Measurements from ENCODE around the gene SIRPB1.
"Not testable (repeated sequence)": the region's sequence is repeated elsewhere in the genome, so short reads cannot be mapped to it uniquely, and the experiment has no call there.

Gene SIRPB1

DNA sequence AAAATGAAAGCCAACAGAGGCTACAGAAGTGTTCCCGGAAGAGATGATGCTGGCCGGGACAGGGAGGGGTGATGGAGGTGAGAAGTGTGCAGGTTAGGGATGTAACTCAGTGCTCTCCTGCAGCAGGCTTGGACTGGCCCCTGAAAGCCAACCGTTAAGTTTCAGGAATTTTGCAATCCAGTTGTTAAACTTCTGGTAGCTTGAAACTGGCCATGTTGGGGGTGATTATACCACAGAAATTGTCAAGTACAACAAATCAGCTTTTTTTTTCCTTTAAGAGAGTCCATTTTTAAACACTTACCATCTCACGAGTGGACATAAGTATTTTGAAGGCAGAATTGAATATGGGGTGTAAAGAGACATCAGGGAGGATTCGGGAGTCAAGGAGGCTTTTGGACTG lies 8.8 kb upstream of the SIRPB1 start:
- no peak overlapping the region for H3K27ac Mint-ChIP-seq
- peaks cover 49% of the 10 kb centered on the region for H3K4me1 Mint-ChIP-seq (ENCODE audit: low read depth)

DNA sequence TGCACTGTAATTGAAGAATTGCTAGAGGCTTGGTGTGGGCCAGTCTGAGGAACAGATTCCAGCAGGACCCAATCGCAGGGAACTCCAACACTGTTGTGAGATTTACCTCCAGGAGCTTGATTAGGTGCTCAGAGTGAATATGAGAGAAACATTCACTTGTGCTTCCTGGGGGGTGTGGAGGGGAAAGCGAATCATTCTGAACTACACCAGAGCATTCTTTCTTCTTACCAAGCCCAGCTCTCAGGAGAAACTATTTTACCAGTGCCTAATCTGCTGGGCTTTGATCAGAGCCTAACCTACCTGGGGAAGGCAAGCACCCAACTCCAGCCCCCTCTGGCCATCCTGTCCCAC lies 7.4 kb upstream of the SIRPB1 start:
- peaks cover 50% of the 10 kb centered on the region for H3K4me1 Mint-ChIP-seq (ENCODE audit: low read depth)
- no peaks in the 10 kb centered on the region for H3K27me3 Mint-ChIP-seq (ENCODE audit: low read depth)
- H3K36me3 Mint-ChIP-seq (ENCODE audit: low read depth), result peaks cover 48% of the 10 kb centered on the region
- H3K9me3 Mint-ChIP-seq, result no peaks in the 10 kb centered on the region
- no peak overlapping the region for H3K4me3 Mint-ChIP-seq
- no peak overlapping the region for H3K27ac Mint-ChIP-seq

More for the DNA sequence above, 8.8 kb upstream of the SIRPB1 start:
- no peaks in the 10 kb centered on the region for H3K9me3 Mint-ChIP-seq
- H3K4me3 Mint-ChIP-seq, result no peak overlapping the region
- H3K27me3 Mint-ChIP-seq (ENCODE audit: low read depth), result no peaks in the 10 kb centered on the region
- peaks cover 53% of the 10 kb centered on the region for H3K36me3 Mint-ChIP-seq (ENCODE audit: low read depth)

DNA sequence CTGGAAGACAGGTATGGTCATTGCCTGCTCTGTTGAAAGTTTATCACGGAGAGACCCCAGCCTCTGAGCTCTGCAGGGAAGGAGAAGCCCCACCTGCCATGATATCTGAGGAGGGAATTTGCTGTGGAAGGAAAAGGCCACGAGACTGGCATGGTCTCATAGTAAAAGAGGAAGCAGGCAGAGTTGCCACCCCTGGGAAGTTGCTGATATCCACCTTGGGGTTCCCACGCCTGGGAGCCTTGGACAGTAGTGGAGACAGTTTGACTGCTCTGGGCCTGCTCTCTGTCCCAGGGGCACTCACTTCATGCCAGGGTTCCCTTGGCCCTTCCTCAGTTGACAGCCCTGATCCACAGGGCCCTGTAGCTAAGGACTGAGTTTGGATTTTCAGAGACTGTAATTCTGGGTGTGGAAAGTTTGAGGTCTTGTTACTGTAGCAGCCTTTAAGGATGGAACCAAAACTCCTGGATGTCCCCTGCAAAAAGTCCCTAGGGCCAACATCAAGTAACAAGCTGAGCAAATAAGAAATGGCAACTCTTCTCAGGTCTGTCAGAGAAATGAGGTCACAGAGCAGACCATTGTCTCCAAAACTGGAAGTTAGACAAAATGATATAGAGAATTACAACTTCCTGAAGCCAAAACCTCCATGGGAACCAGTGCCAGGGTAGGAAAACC lies 6.9 kb upstream of the SIRPB1 start:
- Mint-ChIP-seq H3K4me3 (no peak overlapping the region), H3K27ac (no peak overlapping the region)

DNA sequence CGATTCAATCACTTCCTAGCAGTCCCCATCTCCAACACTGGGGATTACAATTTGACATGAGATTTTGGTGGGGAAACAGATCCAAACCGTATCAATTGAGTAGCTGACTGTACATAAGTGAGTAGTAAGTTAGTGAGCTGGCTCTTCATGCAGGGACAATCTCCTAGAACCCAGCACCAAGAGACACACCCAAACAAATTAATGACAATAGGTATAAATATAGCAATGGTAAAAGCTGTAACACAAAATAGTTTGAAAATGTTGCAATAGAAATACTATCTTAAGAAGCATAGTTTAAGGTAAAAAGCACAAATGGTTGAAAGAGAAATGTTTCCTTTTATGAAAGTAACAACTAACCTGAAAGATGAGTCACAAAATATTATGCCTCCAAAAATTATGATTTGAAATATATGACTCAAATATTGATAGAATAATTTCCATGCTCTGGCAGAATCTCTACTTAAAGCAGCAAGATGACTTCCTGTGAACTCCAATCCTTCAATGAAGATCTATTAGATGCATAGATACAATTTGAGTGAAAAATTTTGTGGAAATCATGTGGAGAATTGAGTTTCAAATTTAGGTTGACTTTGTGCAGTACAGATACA lies 5.4 kb upstream of the SIRPB1 start:
- Mint-ChIP-seq H3K9me3 (no peaks in the 10 kb centered on the region), H3K4me1 (ENCODE audit: low read depth) (peaks cover 56% of the 10 kb centered on the region), H3K27me3 (ENCODE audit: low read depth) (no peaks in the 10 kb centered on the region), H3K4me3 (no peak overlapping the region), H3K36me3 (ENCODE audit: low read depth) (peaks cover 36% of the 10 kb centered on the region), H3K27ac (peak overlapping the region; percentile 23)

More for the DNA sequence above, 6.9 kb upstream of the SIRPB1 start:
- H3K9me3 Mint-ChIP-seq, result no peaks in the 10 kb centered on the region
- no peaks in the 10 kb centered on the region for H3K27me3 Mint-ChIP-seq (ENCODE audit: low read depth)
- peaks cover 48% of the 10 kb centered on the region for H3K4me1 Mint-ChIP-seq (ENCODE audit: low read depth)
- H3K36me3 Mint-ChIP-seq (ENCODE audit: low read depth), result peaks cover 44% of the 10 kb centered on the region

DNA sequence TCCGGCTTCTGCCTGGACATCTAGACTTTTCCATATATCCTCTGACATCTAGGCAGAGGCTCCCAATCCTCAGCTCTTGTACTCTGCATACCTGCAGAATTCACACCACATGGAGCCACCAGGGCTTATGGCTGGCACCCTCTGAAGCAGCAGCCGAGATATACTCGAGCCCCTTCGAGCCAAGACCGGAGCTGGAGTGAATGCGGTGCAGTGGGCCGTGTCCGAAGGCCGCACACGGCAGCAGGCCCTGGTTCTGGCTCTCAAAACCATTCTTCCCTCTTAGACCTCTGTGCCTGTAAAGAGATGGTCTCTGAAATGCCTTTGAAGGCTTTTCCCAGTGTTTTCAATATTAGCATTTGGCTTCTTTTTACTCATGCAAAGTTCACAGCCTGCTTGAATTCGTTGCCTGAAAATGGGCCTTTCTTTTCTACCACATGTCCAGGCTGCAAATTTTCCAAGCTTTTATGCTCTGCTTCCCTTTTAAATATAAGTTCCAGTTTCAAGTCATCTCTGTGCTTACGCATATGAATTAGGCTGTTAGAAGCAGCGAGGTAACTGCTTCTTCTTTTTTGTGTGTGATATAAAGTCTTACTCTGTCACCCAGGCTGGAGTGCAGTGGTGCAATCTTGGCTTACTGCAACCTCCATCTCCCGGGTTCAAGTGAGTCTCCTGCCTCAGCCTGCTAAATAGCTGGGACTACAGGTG lies 3.8 kb upstream of the SIRPB1 start:
- H3K4me3 Mint-ChIP-seq, result no peak overlapping the region
- no peak overlapping the region for H3K27ac Mint-ChIP-seq
- H3K4me1 Mint-ChIP-seq (ENCODE audit: low read depth), result peaks cover 68% of the 10 kb centered on the region
- H3K36me3 Mint-ChIP-seq (ENCODE audit: low read depth), result peaks cover 33% of the 10 kb centered on the region
- peaks cover 5% of the 10 kb centered on the region for H3K9me3 Mint-ChIP-seq
- no peaks in the 10 kb centered on the region for H3K27me3 Mint-ChIP-seq (ENCODE audit: low read depth)

DNA sequence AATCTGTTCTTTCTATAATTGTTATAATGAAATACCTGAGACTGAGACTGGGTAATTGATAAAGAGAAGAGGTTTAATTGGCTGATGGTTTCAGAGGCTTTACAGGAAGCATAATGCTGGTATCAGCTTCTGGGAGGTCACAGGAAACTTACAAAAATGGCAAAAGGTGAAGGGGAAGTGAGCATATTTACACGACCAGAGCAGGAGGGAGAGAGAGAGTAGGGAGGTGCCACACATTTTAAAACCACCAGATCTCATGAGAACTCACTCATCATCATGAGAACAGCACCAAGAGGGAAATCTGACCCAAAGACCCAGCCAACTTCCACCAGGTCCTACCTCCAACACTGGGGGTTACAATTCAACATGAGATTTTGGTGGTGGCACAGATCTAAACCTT lies 2.6 kb upstream of the SIRPB1 start:
- H3K27ac Mint-ChIP-seq, result peak overlapping the region; percentile 28
- H3K4me1 Mint-ChIP-seq (ENCODE audit: low read depth), result peaks cover 65% of the 10 kb centered on the region
- H3K9me3 Mint-ChIP-seq, result peaks cover 10% of the 10 kb centered on the region
- H3K4me3 Mint-ChIP-seq, result peak overlapping the region; percentile 6
- H3K27me3 Mint-ChIP-seq (ENCODE audit: low read depth), result no peaks in the 10 kb centered on the region
- H3K36me3 Mint-ChIP-seq (ENCODE audit: low read depth), result peaks cover 26% of the 10 kb centered on the region

DNA sequence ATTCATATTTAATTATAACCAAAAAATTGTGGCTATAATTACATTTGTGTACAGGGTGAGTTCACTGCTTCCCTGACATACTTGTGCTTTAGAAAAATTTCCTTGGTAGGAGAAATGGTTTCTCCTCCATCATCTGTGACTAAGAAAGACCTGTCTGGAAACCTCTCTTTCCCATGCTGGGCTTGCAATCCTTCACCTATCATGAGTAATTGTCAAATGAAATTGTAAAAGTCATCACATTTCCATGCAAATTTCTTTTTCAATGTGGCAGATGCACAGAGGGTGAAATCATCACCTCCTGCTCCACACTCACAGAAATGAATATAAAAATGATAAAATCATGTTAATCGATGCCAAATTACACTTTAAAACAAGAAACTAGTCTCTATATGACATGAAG lies 1.5 kb upstream of the SIRPB1 start:
- H3K27me3 Mint-ChIP-seq (ENCODE audit: low read depth), result no peaks in the 10 kb centered on the region
- peaks cover 10% of the 10 kb centered on the region for H3K9me3 Mint-ChIP-seq
- H3K4me1 Mint-ChIP-seq (ENCODE audit: low read depth), result peaks cover 60% of the 10 kb centered on the region
- H3K36me3 Mint-ChIP-seq (ENCODE audit: low read depth), result peaks cover 24% of the 10 kb centered on the region
- H3K27ac Mint-ChIP-seq, result no peak overlapping the region
- no peak overlapping the region for H3K4me3 Mint-ChIP-seq

DNA sequence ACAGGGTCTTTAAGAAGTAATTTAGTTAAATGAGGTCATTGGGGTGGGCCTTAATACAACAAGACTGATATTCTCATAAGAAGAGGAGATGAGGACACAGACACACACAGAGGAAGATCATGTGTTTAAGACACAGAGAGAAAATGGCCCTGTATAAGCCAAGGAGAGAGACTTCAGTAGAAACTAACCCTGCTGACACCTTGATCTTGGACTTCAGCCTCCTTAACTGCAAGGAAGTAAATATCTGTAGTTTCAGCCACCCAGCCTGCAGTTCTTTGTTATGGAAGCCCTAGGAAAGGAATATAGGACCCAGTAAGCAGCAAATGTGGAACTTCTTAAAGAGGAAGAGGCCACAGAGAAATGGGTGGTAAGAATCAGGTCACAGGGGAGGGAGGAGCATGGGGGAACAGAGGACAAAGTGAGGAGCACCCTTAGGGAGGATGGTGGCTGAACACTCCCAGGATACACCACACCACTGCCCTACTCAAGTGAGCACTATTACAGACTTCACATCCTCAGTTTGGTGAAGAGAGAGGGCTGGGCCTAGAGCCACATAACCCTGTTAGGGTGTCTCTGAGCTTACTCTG lies 762 bp downstream of the SIRPB1 start:
- H3K27ac Mint-ChIP-seq, result no peak overlapping the region
- H3K27me3 Mint-ChIP-seq (ENCODE audit: low read depth), result no peaks in the 10 kb centered on the region
- H3K4me3 Mint-ChIP-seq, result no peak overlapping the region
- peaks cover 48% of the 10 kb centered on the region for H3K4me1 Mint-ChIP-seq (ENCODE audit: low read depth)
- H3K36me3 Mint-ChIP-seq (ENCODE audit: low read depth), result peaks cover 22% of the 10 kb centered on the region
- peaks cover 15% of the 10 kb centered on the region for H3K9me3 Mint-ChIP-seq

DNA sequence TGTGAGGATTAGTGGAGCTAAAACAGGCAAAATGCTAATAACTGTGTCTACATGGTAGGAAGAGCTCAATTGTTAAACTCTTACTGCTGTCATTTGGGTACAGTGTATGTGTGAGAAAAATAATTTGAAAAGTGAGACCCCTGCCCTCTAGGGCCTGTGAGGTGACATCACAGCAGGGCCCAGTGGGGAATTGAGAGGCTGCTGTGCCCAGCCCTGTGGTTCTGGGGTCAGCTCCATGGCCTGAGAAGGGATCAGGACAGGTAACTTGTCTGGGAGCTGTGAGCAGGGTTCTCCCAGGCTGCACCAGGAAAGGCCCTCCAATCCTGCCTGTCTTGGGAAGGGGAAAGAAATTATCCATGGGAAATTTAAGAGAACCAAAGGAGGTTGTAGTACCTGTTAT lies 1.3 kb downstream of the SIRPB1 start:
- H3K27ac Mint-ChIP-seq, result no peak overlapping the region
- H3K4me3 Mint-ChIP-seq, result no peak overlapping the region
- peaks cover 46% of the 10 kb centered on the region for H3K4me1 Mint-ChIP-seq (ENCODE audit: low read depth)
- peaks cover 22% of the 10 kb centered on the region for H3K36me3 Mint-ChIP-seq (ENCODE audit: low read depth)
- H3K9me3 Mint-ChIP-seq, result peaks cover 15% of the 10 kb centered on the region
- no peaks in the 10 kb centered on the region for H3K27me3 Mint-ChIP-seq (ENCODE audit: low read depth)

DNA sequence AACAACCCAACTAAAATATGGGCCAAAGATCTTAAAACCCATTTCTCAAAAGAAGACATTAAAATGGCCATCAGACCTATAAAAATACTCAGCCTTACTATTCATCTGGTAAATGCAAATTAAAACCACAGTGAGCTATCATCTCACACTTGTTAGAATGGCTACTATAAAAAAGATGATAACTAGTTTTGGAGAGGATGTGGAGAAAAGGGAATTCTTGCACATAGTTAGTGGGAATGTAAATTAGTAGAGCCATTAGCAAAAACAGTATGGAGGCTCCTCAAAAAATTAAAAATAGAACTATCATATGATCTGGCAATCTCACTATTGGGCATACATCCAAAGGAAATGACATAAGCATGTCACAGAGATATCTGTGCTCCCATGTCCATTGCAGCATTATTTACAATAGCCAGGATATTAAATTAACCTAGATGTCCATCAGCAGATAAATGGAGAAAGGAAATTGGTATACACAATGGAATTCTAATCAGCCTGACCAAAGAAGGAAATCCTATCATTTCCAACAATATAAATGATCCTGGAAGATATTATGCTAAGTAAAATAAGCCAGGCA lies 2.9 kb downstream of the SIRPB1 start:
- no peak overlapping the region for H3K27ac Mint-ChIP-seq
- H3K27me3 Mint-ChIP-seq (ENCODE audit: low read depth), result no peaks in the 10 kb centered on the region
- H3K36me3 Mint-ChIP-seq (ENCODE audit: low read depth), result peaks cover 18% of the 10 kb centered on the region
- H3K9me3 Mint-ChIP-seq, result peaks cover 15% of the 10 kb centered on the region
- no peak overlapping the region for H3K4me3 Mint-ChIP-seq
- peaks cover 34% of the 10 kb centered on the region for H3K4me1 Mint-ChIP-seq (ENCODE audit: low read depth)

DNA sequence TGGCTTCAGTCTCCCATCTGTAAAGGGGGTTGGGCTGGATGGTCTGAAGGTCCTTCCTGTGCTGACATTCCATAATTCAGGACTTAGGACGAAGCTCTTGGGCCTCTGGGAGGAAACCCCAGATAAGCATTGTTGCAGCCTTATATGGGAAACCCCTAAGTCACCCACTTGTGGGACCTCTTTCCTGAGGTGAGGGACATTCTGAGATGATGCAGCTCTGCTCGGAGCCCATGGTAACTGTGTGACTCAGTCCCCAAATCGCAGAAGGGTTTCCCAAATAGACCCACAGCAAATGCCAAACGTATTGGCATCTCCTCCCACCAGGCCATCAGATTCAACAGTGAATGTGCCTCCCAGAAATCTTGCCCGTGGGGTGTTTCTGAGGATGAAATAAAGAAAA lies 9.4 kb downstream of the SIRPB1 start:
- H3K27me3 Mint-ChIP-seq (ENCODE audit: low read depth); H3K36me3 Mint-ChIP-seq (ENCODE audit: low read depth); H3K27ac Mint-ChIP-seq; H3K9me3 Mint-ChIP-seq; H3K4me3 Mint-ChIP-seq; H3K4me1 Mint-ChIP-seq (ENCODE audit: low read depth): not testable (repeated sequence)

DNA sequence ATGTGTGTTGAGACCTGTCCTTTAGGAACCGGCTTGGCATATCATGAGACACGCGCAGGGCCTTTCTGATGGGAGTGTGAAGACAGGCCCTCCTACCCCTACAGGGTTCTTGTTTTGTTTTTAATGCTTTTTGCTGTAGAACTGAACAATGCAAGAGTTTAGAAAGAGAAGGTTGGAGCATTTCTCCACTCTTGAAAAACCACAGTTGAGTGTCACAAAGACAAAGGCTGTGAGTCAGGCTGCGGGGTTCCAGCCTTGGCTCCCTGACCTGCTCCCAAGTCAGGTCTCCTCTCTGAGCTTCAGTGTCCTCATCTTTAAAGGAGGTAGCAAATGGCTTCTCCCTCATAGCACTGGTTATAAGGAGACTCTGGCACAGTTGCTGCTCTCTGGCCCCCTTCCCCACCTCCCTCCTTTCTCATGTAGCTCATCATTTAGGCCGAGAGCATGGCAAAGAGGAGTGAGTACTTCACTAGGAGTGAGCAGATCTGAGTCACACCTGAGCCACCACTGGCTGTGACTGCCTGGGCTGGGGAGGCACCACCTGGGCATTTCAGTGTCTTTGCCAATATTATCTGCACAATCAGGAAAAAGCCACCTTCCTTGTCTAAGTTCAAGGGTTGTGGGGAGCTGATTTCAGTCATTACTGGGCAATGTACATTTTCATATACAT lies 11.0 kb downstream of the SIRPB1 start:
- H3K4me1 Mint-ChIP-seq (ENCODE audit: low read depth); H3K27me3 Mint-ChIP-seq (ENCODE audit: low read depth); H3K36me3 Mint-ChIP-seq (ENCODE audit: low read depth); H3K4me3 Mint-ChIP-seq; H3K9me3 Mint-ChIP-seq; H3K27ac Mint-ChIP-seq: not testable (repeated sequence)

DNA sequence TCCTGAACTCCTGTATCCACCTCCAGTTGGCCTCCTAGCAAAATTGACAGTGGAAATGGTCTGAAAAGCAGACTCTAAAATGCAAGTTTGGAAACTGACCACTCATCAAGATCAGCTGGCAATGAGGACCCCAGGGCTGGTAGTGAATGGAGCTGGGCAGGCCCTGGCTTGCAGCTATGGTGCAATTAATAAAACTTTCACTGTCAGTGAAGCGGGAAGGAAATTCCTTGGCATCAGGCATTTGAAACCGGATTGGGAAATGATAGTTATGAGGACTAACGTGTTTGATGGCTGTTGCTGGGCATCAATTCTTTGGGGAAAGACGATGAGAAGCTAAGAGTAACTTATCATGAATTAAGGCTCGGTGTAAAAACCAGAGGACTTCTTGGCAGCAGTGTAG lies 19.1 kb downstream of the SIRPB1 start:
- no peaks in the 10 kb centered on the region for H3K36me3 Mint-ChIP-seq (ENCODE audit: low read depth)

DNA sequence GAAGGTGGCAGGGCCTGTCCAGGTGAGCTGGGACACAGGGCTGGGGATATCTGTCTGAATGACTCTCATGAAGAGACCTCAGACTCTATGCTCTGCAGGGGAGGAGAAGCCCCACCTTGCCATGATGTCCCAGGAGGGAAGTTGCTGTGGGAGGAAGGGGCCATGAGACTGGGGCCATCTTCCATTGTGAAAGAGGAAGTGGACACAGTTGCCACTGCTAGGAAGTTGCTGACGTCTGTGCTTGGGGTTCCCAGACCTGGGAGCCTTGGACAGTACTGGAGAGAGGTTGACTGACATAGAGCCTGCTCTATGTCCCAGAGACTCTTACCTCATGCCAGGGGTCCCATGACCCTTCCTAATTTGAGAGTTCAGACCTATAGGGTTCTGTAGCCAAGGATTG lies 24.5 kb downstream of the SIRPB1 start:
- H3K27me3 Mint-ChIP-seq (ENCODE audit: low read depth), result no peaks in the 10 kb centered on the region
- H3K4me3 Mint-ChIP-seq, result no peak overlapping the region
- H3K27ac Mint-ChIP-seq, result no peak overlapping the region
- no peaks in the 10 kb centered on the region for H3K9me3 Mint-ChIP-seq
- no peaks in the 10 kb centered on the region for H3K4me1 Mint-ChIP-seq (ENCODE audit: low read depth)
- H3K36me3 Mint-ChIP-seq (ENCODE audit: low read depth), result no peaks in the 10 kb centered on the region

More for the DNA sequence above, 19.1 kb downstream of the SIRPB1 start:
- Mint-ChIP-seq H3K27ac (no peak overlapping the region), H3K4me1 (ENCODE audit: low read depth) (no peaks in the 10 kb centered on the region), H3K4me3 (no peak overlapping the region), H3K27me3 (ENCODE audit: low read depth) (no peaks in the 10 kb centered on the region), H3K9me3 (no peaks in the 10 kb centered on the region)

Measured in T-helper 1 cell treated with Interleukin-12 subunit alpha and Interleukin-12 subunit beta and Interleukin-4 antibody, amounts not matched to agents 30 μg/mL and 1 μg/mL, for 36 hours (primary cell).